Activated CD8-positive, alpha-beta memory T cell treated with anti-CD3 and anti-CD28 coated beads for 24 hours (primary cell): ENCODE measurements around the gene RPS18.
"Not testable (repeated sequence)": the region's sequence is repeated elsewhere in the genome, so short reads cannot be mapped to it uniquely, and the experiment has no call there.

Source experiments
- DNase-seq: peaks from one replicate; pipeline ENCODE4 v3.0.0-alpha.2; 2020

RPS18 gene

GRCh38 chr6:33273129-33273923, 1.5 kb downstream of the RPS18 start:
- no peak for DNase-seq

GRCh38 chr6:33273924-33274902, 2.3 kb downstream of the RPS18 start:
- no peak for DNase-seq

GRCh38 chr6:33275795-33276580, 4.1 kb downstream of the RPS18 start:
- DNase-seq: not testable (repeated sequence)

GRCh38 chr6:33276581-33276863, 4.6 kb downstream of the RPS18 start:
- DNase-seq: no peak

- DNase-seq: peak; percentile 91
These were observed 5.2 kb downstream of the RPS18 start, which contains the start of gene B3GALT4 for GRCh38 chr6:33276864-33277662. TSS of gene B3GALT4 (plus strand) at chr6:33277123. CDS start at chr6:33277420, 297 bp downstream.

GRCh38 chr6:33277663-33278391, 6.0 kb downstream of the RPS18 start:
- DNase-seq: peak; percentile 82

GRCh38 chr6:33278392-33278741, 6.5 kb downstream of the RPS18 start:
- no peak for DNase-seq

- DNase-seq: no peak
These were observed 6.9 kb downstream of the RPS18 start for GRCh38 chr6:33278810-33279209.

GRCh38 chr6:33279257-33279695, 7.4 kb downstream of the RPS18 start:
- DNase-seq: no peak

GRCh38 chr6:33279971-33280511, 8.2 kb downstream of the RPS18 start:
- no peak for DNase-seq

GRCh38 chr6:33280539-33280938, 8.7 kb downstream of the RPS18 start:
- no peak for DNase-seq

- not testable (repeated sequence) for DNase-seq
These were observed 13.3 kb downstream of the RPS18 start for GRCh38 chr6:33285214-33285613.

- no peak for DNase-seq
These were observed 15.4 kb downstream of the RPS18 start for GRCh38 chr6:33286946-33287914.

GRCh38 chr6:33288141-33288920, 16.5 kb downstream of the RPS18 start:
- DNase-seq: no peak

GRCh38 chr6:33288921-33289783, 17.3 kb downstream of the RPS18 start, which contains the start of the genes PFDN6 and WDR46:
TSS of gene PFDN6 (plus strand) at chr6:33289601. CDS start at chr6:33289857, 256 bp downstream.
TSS of gene WDR46 (minus strand) at chr6:33289239. CDS start at chr6:33289170, 69 bp downstream.
- peak; percentile 90 for DNase-seq

GRCh38 chr6:33289784-33290315, 18.0 kb downstream of the RPS18 start:
- no peak for DNase-seq

GRCh38 chr6:33290459-33290858, 18.6 kb downstream of the RPS18 start:
- no peak for DNase-seq
